SK-N-SH (cell line): Measurements from ENCODE around the gene CRPPA.

Source experiments
- POLR2AphosphoS5 ChIP-seq: IDR thresholded peaks from 2 replicates; pipeline ENCODE4 v1.6.1; 2012; ENCODE audit warnings: low read depth, low read length
- YY1 ChIP-seq: IDR thresholded peaks from 2 replicates; pipeline ENCODE4 v1.4.0; 2012; ENCODE audit warnings: low read depth, mild to moderate bottlenecking

- TF ChIP-seq YY1 (no peak), POLR2AphosphoS5 (no peak)
Measured at GRCh38 chr7:16399265-16399831, 22.0 kb downstream of the CRPPA start.
